GM23248 (cell line): Measurements from ENCODE around the gene MAGI1. TPM values are rescaled to one million over a fixed set of nuclear protein-coding genes. Genes with fewer than 3 reads are reported as not detected.

Experiments
- DNase-seq: peaks from one replicate; pipeline ENCODE4 v3.0.0-alpha.2; 2015
- H2AFZ ChIP-seq: fragments of 200-600 bp; sonication (generic); 2 replicates; pipeline ENCODE4 v1.6.1; 2016; ENCODE audit warnings: antibody characterized with exemption
- H3F3A ChIP-seq: fragments of 200-600 bp; sonication (generic); 2 replicates; pipeline ENCODE4 v1.6.1; 2016; ENCODE audit warnings: mild to moderate bottlenecking, antibody characterized with exemption, mixed run types; ENCODE audit not compliant: insufficient read depth
- H3K27ac ChIP-seq: fragments of 200-600 bp; sonication (generic); 2 replicates; pipeline ENCODE4 v1.5.1; 2016; ENCODE audit warnings: mild to moderate bottlenecking
- H3K27me3 ChIP-seq: fragments of 200-600 bp; sonication (generic); replicated peaks from 2 replicates; pipeline ENCODE4 v1.6.1; 2016; ENCODE audit warnings: mild to moderate bottlenecking; ENCODE audit not compliant: insufficient read depth
- H3K36me3 ChIP-seq: fragments of 200-600 bp; sonication (generic); 2 replicates; pipeline ENCODE4 v1.6.1; 2016; ENCODE audit warnings: low read depth, mild to moderate bottlenecking
- H3K4me1 ChIP-seq: fragments of 200-600 bp; sonication (generic); 2 replicates; pipeline ENCODE4 v1.6.1; 2016; ENCODE audit warnings: mild to moderate bottlenecking; ENCODE audit not compliant: insufficient read depth
- H3K4me2 ChIP-seq: fragments of 200-600 bp; sonication (generic); one replicate; pipeline ENCODE4 v1.6.1; 2016; ENCODE audit warnings: mild to moderate bottlenecking; ENCODE audit not compliant: unreplicated experiment
- H3K4me3 ChIP-seq: fragments of 200-600 bp; sonication (generic); 2 replicates; pipeline ENCODE4 v1.5.1; 2016; ENCODE audit warnings: mild to moderate bottlenecking
- H3K79me2 ChIP-seq: fragments of 200-600 bp; sonication (generic); 2 replicates; pipeline ENCODE4 v1.6.1; 2016; ENCODE audit warnings: mild to moderate bottlenecking; ENCODE audit not compliant: insufficient read depth
- H3K9ac ChIP-seq: fragments of 200-600 bp; sonication (generic); 2 replicates; pipeline ENCODE4 v1.6.1; 2016; ENCODE audit warnings: mild to moderate bottlenecking
- H3K9me2 ChIP-seq: fragments of 200-600 bp; sonication (generic); 2 replicates; pipeline ENCODE4 v1.6.1; 2016; ENCODE audit warnings: mixed run types, mild to moderate bottlenecking, moderate library complexity; ENCODE audit not compliant: insufficient read depth
- H3K9me3 ChIP-seq: fragments of 200-600 bp; sonication (generic); one replicate; pipeline ENCODE4 v1.6.1; 2017; ENCODE audit warnings: low read depth
- H4K20me1 ChIP-seq: fragments of 200-600 bp; sonication (generic); 2 replicates; pipeline ENCODE4 v1.6.0; 2016; ENCODE audit not compliant: insufficient read depth
- EZH2 ChIP-seq: fragments of 200-600 bp; sonication (generic); IDR thresholded peaks from 2 replicates; pipeline ENCODE4 v1.6.1; 2018; ENCODE audit warnings: antibody characterized with exemption, mild to moderate bottlenecking; ENCODE audit not compliant: insufficient read depth, poor library complexity, severe bottlenecking
- EZH2phosphoT487 ChIP-seq: fragments of 200-600 bp; sonication (generic); IDR thresholded peaks from 2 replicates; pipeline ENCODE4 v1.6.1; 2018; ENCODE audit warnings: antibody characterized with exemption, moderate library complexity, mild to moderate bottlenecking, low read depth; ENCODE audit not compliant: insufficient read depth
- WGBS, 2 experiments: methylation state at CpG; one replicate each; pipeline ENCODE4 v1.1.6; 2015 to 2017; ENCODE audit warnings: low lambda C conversion rate in 2 of 2, low coverage in 1 of 2; ENCODE audit errors: missing lambda C conversion rate in 2 of 2; 5-methylcytosine and 5-hydroxymethylcytosine counted together
- in situ Hi-C: fragments of 300-500 bp; cut with MboI; formaldehyde crosslinking; loops from 2 replicates; pipeline ENCODE4 v1.15.0; 2020
- polyA plus RNA-seq: library from polyadenylated mRNA; unstranded; fragments of >200 nt; fragmentation: Nextera tagmentation; extraction: Ambion mirVana; gene quantifications from 2 replicates; pipeline ENCODE4 v1.2.1, GENCODE V29; 2016
- total RNA-seq: library from RNA; depleted of rRNA; stranded (reverse); fragments of >200 nt; shearing (Covaris generic); gene quantifications from 2 replicates; pipeline ENCODE4 v1.2.3, GENCODE V29; 2014

The MAGI1 gene
- total and polyA plus RNA-seq, 2 experiments from 2014 or later: 7.3 to 13.8 TPM

- no peaks in the 10 kb centered on the region for H3K27me3 ChIP-seq
- H3K79me2 ChIP-seq: no peaks in the 10 kb centered on the region
- no peak overlapping the region for H3K27ac ChIP-seq
- no peak overlapping the region for H3K4me2 ChIP-seq
- H2AFZ ChIP-seq: no peak overlapping the region
- H3K9me2 ChIP-seq: no peaks in the 10 kb centered on the region
- no peaks in the 10 kb centered on the region for H3K9me3 ChIP-seq
- H4K20me1 ChIP-seq: no peaks in the 10 kb centered on the region
- H3F3A ChIP-seq: peaks cover 11% of the 10 kb centered on the region; the same call in 1 of the 2 replicates
- 0 out of 2 replicates have a peak, but pooled peaks cover 3% of the 10 kb centered on the region for H3K36me3 ChIP-seq
- in situ Hi-C loops: no loop called here
- H3K4me1 ChIP-seq: no peaks in the 10 kb centered on the region
- TF ChIP-seq EZH2phosphoT487 (no peak), EZH2 (no peak)
- no peak overlapping the region for H3K4me3 ChIP-seq
- DNase-seq: no peak
- no peak overlapping the region for H3K9ac ChIP-seq
- WGBS, 2 experiments: 89 to 90% methylated on average over 4 of the region's 4 CpGs
Observed at GRCh38 chr3:65354880-65355279, 683.8 kb downstream of the MAGI1 start.

GRCh38 chr3:65352951-65353350 is 685.8 kb downstream of the MAGI1 start:
- no peaks in the 10 kb centered on the region for H3K4me1 ChIP-seq
- no peak overlapping the region for H3K9ac ChIP-seq
- H3K4me2 ChIP-seq: no peak overlapping the region
- WGBS, 2 experiments: 67 to 81% methylated on average over 2 of the region's 2 CpGs
- H3K9me2 ChIP-seq: no peaks in the 10 kb centered on the region
- peaks cover 11% of the 10 kb centered on the region; the same call in 1 of the 2 replicates for H3F3A ChIP-seq
- TF ChIP-seq EZH2phosphoT487 (no peak), EZH2 (no peak)
- H3K79me2 ChIP-seq: no peaks in the 10 kb centered on the region
- H3K4me3 ChIP-seq: no peak overlapping the region
- in situ Hi-C loops: no loop called here
- H2AFZ ChIP-seq: no peak overlapping the region
- no peak overlapping the region for H3K27ac ChIP-seq
- no peaks in the 10 kb centered on the region for H4K20me1 ChIP-seq
- H3K27me3 ChIP-seq: no peaks in the 10 kb centered on the region
- H3K36me3 ChIP-seq: 0 out of 2 replicates have a peak, but pooled peaks cover 3% of the 10 kb centered on the region
- H3K9me3 ChIP-seq: no peaks in the 10 kb centered on the region
- peak; percentile 17 for DNase-seq

- Histone ChIP-seq H3K4me2 (no peak overlapping the region), H3F3A (peaks cover 11% of the 10 kb centered on the region; the same call in 1 of the 2 replicates), H3K27me3 (no peaks in the 10 kb centered on the region), H2AFZ (no peak overlapping the region), H3K36me3 (0 out of 2 replicates have a peak, but pooled peaks cover 3% of the 10 kb centered on the region), H3K9ac (no peak overlapping the region), H4K20me1 (no peaks in the 10 kb centered on the region), H3K27ac (no peak overlapping the region), H3K4me1 (no peaks in the 10 kb centered on the region), H3K9me3 (no peaks in the 10 kb centered on the region), H3K9me2 (no peaks in the 10 kb centered on the region), H3K79me2 (no peaks in the 10 kb centered on the region), H3K4me3 (no peak overlapping the region)
- 54 to 59% methylated on average over 4 of the region's 4 CpGs for WGBS, 2 experiments
- no peak for DNase-seq
- in situ Hi-C loops: no loop called here
- no peak for TF ChIP-seq EZH2
- no peak for TF ChIP-seq EZH2phosphoT487
Observed at GRCh38 chr3:65351753-65352152, 687.0 kb downstream of the MAGI1 start.

- 85 to 87% methylated on average over 5 of the region's 5 CpGs for WGBS, 2 experiments
- in situ Hi-C loops: no loop called here
- no peak for DNase-seq
- H3K4me1 ChIP-seq: no peaks in the 10 kb centered on the region
- H4K20me1 ChIP-seq: no peaks in the 10 kb centered on the region
- no peak overlapping the region for H2AFZ ChIP-seq
- no peaks in the 10 kb centered on the region for H3K27me3 ChIP-seq
- H3F3A ChIP-seq: peaks cover 11% of the 10 kb centered on the region; the same call in 1 of the 2 replicates
- TF ChIP-seq EZH2 (no peak), EZH2phosphoT487 (no peak)
- H3K9me2 ChIP-seq: no peaks in the 10 kb centered on the region
- H3K79me2 ChIP-seq: no peaks in the 10 kb centered on the region
- H3K36me3 ChIP-seq: 0 out of 2 replicates have a peak, but pooled peaks cover 3% of the 10 kb centered on the region
- H3K9me3 ChIP-seq: no peaks in the 10 kb centered on the region
- H3K9ac ChIP-seq: no peak overlapping the region
- no peak overlapping the region for H3K4me2 ChIP-seq
- no peak overlapping the region for H3K4me3 ChIP-seq
- H3K27ac ChIP-seq: no peak overlapping the region
Observed at GRCh38 chr3:65350801-65351476, 687.8 kb downstream of the MAGI1 start.
